ENCODE data around the gene LACTB. TPM values are rescaled to one million over a fixed set of nuclear protein-coding genes. Genes with fewer than 3 reads are reported as not detected.

Gene LACTB
- total RNA-seq, 4 donors from 2014 or later: 10.9 to 37.1 (median 12.6) TPM

DNA sequence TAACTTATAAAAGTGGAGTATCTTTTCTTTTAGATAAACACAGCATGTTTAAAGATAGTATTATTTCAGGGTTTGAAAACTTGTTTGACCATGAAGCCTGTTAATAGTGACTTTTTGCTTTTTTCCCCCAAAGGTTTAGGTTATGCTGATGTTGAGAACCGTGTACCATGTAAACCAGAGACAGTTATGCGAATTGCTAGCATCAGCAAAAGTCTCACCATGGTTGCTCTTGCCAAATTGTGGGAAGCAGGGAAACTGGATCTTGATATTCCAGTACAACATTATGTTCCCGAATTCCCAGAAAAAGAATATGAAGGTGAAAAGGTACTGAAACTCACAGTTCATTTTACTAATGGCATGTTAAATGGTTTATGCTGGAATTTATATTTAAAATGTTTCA is 5.1 kb downstream of the LACTB start:
- Histone ChIP-seq H3K9me3 (no peaks in the 10 kb centered on the region), H3K4me3 (no peak overlapping the region), H3K36me3 (peaks cover 0 to 24% (median 0%) of the 10 kb centered on the region in 3 donors), H3K27ac (no peak overlapping the region), H3K27me3 (no peaks in the 10 kb centered on the region), H3K4me1 (peaks cover 0 to 4% (median 0%) of the 10 kb centered on the region in 4 donors)
- no peak for TF ChIP-seq POLR2A (IDR thresholded peaks at IDR 0.05)
- TF ChIP-seq, protein P1, sequence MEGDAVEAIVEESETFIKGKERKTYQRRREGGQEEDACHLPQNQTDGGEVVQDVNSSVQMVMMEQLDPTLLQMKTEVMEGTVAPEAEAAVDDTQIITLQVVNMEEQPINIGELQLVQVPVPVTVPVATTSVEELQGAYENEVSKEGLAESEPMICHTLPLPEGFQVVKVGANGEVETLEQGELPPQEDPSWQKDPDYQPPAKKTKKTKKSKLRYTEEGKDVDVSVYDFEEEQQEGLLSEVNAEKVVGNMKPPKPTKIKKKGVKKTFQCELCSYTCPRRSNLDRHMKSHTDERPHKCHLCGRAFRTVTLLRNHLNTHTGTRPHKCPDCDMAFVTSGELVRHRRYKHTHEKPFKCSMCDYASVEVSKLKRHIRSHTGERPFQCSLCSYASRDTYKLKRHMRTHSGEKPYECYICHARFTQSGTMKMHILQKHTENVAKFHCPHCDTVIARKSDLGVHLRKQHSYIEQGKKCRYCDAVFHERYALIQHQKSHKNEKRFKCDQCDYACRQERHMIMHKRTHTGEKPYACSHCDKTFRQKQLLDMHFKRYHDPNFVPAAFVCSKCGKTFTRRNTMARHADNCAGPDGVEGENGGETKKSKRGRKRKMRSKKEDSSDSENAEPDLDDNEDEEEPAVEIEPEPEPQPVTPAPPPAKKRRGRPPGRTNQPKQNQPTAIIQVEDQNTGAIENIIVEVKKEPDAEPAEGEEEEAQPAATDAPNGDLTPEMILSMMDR (IDR thresholded peaks at IDR 0.05): no peak
- DNase-seq: no peak

DNA sequence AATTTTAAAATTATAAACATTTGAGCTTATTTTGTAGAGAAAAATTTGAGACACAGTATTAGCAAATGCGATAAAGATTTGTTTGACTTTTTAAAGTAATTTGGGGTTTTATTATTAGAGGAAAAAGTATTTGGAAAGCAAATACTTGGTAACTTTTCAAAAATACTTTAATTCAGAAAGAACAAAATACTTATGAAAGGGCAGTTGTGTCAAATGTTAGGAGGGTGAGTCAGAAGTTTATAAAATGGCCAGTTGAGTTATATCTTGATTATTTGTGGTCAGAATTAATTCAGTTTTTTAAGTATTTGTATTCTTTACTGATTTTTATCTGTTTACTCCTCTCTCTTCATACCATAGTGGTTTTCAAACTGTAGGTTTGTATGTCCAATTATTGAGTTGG is 12.1 kb downstream of the LACTB start:
- no peak for TF ChIP-seq POLR2A (IDR thresholded peaks at IDR 0.05)
- TF ChIP-seq, protein P1 (IDR thresholded peaks at IDR 0.05): no peak
- no peak for DNase-seq
- Histone ChIP-seq H3K27me3 (no peaks in the 10 kb centered on the region), H3K9me3 (no peaks in the 10 kb centered on the region), H3K27ac (peak overlapping the region in 1 of 4 donors; percentile 6), H3K36me3 (peaks cover 0 to 2% (median 0%) of the 10 kb centered on the region in 3 donors), H3K4me3 (no peak overlapping the region), H3K4me1 (no peaks in the 10 kb centered on the region)

DNA sequence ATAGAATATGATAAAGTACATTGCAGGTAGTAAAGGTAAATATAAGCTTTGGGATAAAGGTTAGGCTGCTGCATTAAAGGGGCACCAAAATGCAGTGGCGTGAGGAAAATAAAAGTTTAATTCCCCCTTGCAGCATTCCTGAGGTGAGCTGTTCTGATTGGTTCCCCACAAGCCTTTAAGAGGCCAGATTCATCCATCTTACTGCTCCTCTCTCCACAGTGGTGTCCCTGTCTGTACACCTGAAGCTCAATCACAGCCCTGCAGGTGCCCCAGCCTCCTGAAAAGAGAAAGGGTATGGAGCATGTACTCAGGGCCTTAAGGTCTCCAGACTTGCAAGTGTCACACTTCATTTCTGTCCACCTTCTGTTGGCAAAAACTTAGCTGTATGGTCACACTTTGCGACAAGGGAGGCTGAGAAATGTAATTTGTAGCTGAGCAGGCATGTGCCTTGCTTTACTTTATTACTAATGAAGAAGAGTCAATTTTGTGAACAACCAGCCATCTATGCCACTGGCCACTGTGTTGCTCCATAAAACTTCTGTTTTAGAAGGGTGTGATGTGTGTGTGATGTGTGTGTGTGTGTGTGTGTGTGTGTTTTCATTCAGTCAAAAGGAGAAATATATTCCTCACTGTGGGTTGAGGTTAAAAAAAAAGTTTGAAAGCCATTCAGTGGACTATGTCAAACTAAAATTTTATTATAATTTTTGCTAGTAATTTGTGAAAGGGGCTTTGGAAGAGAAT is 12.8 kb downstream of the LACTB start:
- Histone ChIP-seq H3K4me3 (no peak overlapping the region), H3K36me3 (no peaks in the 10 kb centered on the region), H3K27me3 (no peaks in the 10 kb centered on the region), H3K9me3 (no peaks in the 10 kb centered on the region), H3K27ac (peak overlapping the region in 2 of 4 donors; percentile 1 to 5), H3K4me1 (no peaks in the 10 kb centered on the region)
- TF ChIP-seq, protein P1 (IDR thresholded peaks at IDR 0.05): no peak
- no peak for TF ChIP-seq POLR2A (IDR thresholded peaks at IDR 0.05)
- DNase-seq: no peak

DNA sequence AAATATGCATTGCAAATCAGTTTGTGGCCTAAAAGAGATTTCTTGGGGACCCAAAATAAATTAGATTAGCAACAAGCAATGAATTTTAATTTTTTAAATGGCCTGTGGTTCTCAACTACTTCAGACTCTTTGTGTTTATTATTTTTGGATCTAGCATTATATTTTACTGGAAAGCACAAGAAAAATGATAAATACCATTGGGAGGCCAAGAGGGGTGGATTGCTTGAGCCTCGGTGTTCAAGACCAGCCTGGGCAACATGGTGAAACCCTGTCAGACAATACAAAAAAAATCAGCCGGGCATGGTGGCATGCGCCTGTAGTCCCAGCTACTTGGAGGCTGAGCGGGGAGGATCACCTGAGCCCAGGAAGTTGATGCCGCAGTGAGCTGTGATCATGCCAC is 13.6 kb downstream of the LACTB start:
- no peaks in the 10 kb centered on the region for H3K27me3 ChIP-seq
- H3K4me3 ChIP-seq: no peak overlapping the region
- H3K36me3 ChIP-seq: no peaks in the 10 kb centered on the region
- H3K9me3 ChIP-seq: no peaks in the 10 kb centered on the region
- H3K27ac ChIP-seq: peak overlapping the region in 2 of 4 donors; percentile 14 to 26
- no peak for DNase-seq
- TF ChIP-seq, protein P1 (IDR thresholded peaks at IDR 0.05): no peak
- no peak for TF ChIP-seq POLR2A (IDR thresholded peaks at IDR 0.05)
- no peaks in the 10 kb centered on the region for H3K4me1 ChIP-seq

DNA sequence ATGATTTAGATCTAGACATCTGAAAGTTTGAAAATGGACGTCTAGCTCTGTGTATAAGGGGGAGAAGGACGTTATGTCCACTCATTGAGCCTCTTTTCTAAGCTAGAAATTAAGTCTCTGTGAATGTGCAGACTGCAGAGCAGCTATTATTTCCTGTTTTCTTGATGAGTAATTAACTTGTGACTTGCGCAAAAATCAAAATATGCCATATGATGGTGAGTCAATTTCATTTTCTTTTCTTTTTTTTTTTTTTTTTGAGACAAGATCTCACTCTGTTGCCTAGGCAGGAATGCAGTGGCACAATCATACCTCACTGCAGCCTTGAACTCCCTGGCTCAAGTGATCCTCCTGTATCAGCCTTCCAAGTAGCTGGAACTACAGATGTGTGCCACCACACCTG is 14.1 kb downstream of the LACTB start:
- Histone ChIP-seq H3K4me1 (no peaks in the 10 kb centered on the region), H3K27ac (peak overlapping the region in 1 of 4 donors; percentile 26), H3K36me3 (no peaks in the 10 kb centered on the region), H3K27me3 (no peaks in the 10 kb centered on the region), H3K4me3 (no peak overlapping the region), H3K9me3 (no peaks in the 10 kb centered on the region)
- DNase-seq: no peak
- TF ChIP-seq POLR2A (IDR thresholded peaks at IDR 0.05): no peak
- TF ChIP-seq, protein P1 (IDR thresholded peaks at IDR 0.05): no peak

Measured in Peyer's patch (tissue), 4 donors.